22Rv1 (cell line): ENCODE data around the gene FRAS1.

Source experiments
- ZFX ChIP-seq: fragments of 450-650 bp; IDR thresholded peaks from 2 replicates; pipeline ENCODE4 v1.6.1; 2017; ENCODE audit warnings: antibody characterized with exemption, borderline replicate concordance
- TF ChIP-seq, protein P1 (sequence below): fragments of 450-650 bp; IDR thresholded peaks from 2 replicates; pipeline ENCODE4 v1.5.1; 2017; ENCODE audit warnings: mild to moderate bottlenecking

DNA sequence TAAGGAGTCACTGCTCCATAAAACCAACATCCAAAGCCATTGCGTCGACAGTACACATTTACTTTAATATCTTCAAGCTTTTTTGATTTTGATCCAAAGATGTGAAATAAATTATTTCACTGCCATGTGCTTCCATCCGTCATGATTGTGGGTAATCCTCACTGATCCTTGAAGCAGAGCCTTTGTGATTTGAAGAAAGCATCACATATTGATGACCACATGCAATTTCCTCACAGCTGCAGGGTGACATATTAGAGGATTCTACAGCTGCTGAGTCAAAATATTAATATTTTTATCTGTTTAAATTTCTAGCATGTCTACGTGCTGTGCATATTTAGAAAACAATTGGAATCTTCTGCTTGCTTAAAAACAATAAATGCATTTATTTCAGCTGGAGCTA, 297.7 kb downstream of the FRAS1 start:
- TF ChIP-seq, protein P1, sequence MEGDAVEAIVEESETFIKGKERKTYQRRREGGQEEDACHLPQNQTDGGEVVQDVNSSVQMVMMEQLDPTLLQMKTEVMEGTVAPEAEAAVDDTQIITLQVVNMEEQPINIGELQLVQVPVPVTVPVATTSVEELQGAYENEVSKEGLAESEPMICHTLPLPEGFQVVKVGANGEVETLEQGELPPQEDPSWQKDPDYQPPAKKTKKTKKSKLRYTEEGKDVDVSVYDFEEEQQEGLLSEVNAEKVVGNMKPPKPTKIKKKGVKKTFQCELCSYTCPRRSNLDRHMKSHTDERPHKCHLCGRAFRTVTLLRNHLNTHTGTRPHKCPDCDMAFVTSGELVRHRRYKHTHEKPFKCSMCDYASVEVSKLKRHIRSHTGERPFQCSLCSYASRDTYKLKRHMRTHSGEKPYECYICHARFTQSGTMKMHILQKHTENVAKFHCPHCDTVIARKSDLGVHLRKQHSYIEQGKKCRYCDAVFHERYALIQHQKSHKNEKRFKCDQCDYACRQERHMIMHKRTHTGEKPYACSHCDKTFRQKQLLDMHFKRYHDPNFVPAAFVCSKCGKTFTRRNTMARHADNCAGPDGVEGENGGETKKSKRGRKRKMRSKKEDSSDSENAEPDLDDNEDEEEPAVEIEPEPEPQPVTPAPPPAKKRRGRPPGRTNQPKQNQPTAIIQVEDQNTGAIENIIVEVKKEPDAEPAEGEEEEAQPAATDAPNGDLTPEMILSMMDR = no peak
- TF ChIP-seq ZFX = no peak
